Forelimb muscle (tissue), 1 donor: ENCODE results near the gene TYR. TPM values are rescaled to one million over a fixed set of nuclear protein-coding genes. Genes with fewer than 3 reads are reported as not detected.

Experiments used
- polyA plus RNA-seq: library from polyadenylated mRNA; unstranded; fragments of 120-200 nt; gene quantifications from one replicate; pipeline ENCODE4 v1.2.1, GENCODE V29; 2013; ENCODE audit not compliant: insufficient read length

The TYR gene
- polyA plus RNA-seq, 1 donor, result not detected

Other genes starting within 250 kb of the TYR start
- gene GRM5, start 111.9 kb upstream of the TYR start, polyA plus RNA-seq, result not detected